ENCODE data around the gene PPP2R1A. TPM values are rescaled to one million over a fixed set of nuclear protein-coding genes. Genes with fewer than 3 reads are reported as not detected.

Gene PPP2R1A
- total and polyA plus RNA-seq, 8 donors = 73.3 to 272 (median 132) TPM

- Histone ChIP-seq H3K27ac (no peak overlapping the region), H3K9me3 (peaks cover 0 to 65% (median 23%) of the 10 kb centered on the region in 4 donors), H3K36me3 (peaks cover under 1 to 65% (median 44%) of the 10 kb centered on the region in 4 donors), H3K4me3 (no peak overlapping the region), H3K4me1 (peaks cover under 1 to 12% (median 4%) of the 10 kb centered on the region in 4 donors), H3K27me3 (no peaks in the 10 kb centered on the region)
- TF ChIP-seq EP300 (IDR thresholded peaks at IDR 0.05) (no peak), POLR2A (IDR thresholded peaks at IDR 0.05) (no peak), POLR2AphosphoS5 (IDR thresholded peaks at IDR 0.05) (no peak), CTCF (IDR thresholded peaks at IDR 0.05) (no peak)
- DNase-seq = no peak
- 85 to 94% (median 91%) methylated on average over 6 of the region's 6 CpGs for WGBS, 5 donors
- intact Hi-C loops (cut with DNase I; ENCODE audit: low total_unique reads) = no loop called here
Measured at GRCh38 chr19:52277471-52277870, 87.6 kb downstream of the PPP2R1A start.

Small RNAs within 50 kb of the gene (small RNA-seq; reads per million reads assigned to genes)
- gene MIR6801 (0 reads per million in 4 donors), gene RF00019 (0 reads per million in 4 donors), gene RPL37P23 (0 reads per million in 4 donors)

Other genes with a start within 250 kb of the PPP2R1A start
- 100 to 1,000 TPM in 1 of 5 donors, 10 to 100 TPM in 2, 1 to 10 TPM in 1, under 1 TPM in 1; 0.58 to 149 (median 24.2) TPM for gene ZNF350, start 203.2 kb upstream of the PPP2R1A start, total RNA-seq
- 10 to 100 TPM in 1 of 3 donors, 1 to 10 TPM in 2; 4.1 to 10.2 (median 6.1) TPM for gene ZNF350, start 203.2 kb upstream of the PPP2R1A start, polyA plus RNA-seq
- gene ZNF615, start 181.8 kb upstream of the PPP2R1A start, total RNA-seq = 10 to 100 TPM in 2 of 5 donors, 1 to 10 TPM in 3; 2.9 to 25.7 (median 9.7) TPM
- 1 to 10 TPM; 2.6 to 5.3 (median 3.4) TPM for gene ZNF615, start 181.8 kb upstream of the PPP2R1A start, polyA plus RNA-seq
- gene ZNF614, start 161.7 kb upstream of the PPP2R1A start, total RNA-seq = 10 to 100 TPM in 2 of 5 donors, 1 to 10 TPM in 2, not detected in 1; 3.8 to 15.2 (median 8.7) TPM
- gene ZNF614, start 161.7 kb upstream of the PPP2R1A start, polyA plus RNA-seq = 1 to 10 TPM; 1.9 to 2.9 (median 2.0) TPM
- gene ZNF432, start 141.2 kb upstream of the PPP2R1A start, total RNA-seq = 10 to 100 TPM in 3 of 5 donors, 1 to 10 TPM in 2; 5.2 to 41.3 (median 17.0) TPM
- 1 to 10 TPM; 2.6 to 9.2 (median 9.0) TPM for gene ZNF432, start 141.2 kb upstream of the PPP2R1A start, polyA plus RNA-seq
- 10 to 100 TPM in 4 of 5 donors, 1 to 10 TPM in 1; 4.3 to 47.4 (median 20.7) TPM for gene ZNF841, start 94.3 kb upstream of the PPP2R1A start, total RNA-seq
- 1 to 10 TPM; 5.2 to 6.3 (median 6.2) TPM for gene ZNF841, start 94.3 kb upstream of the PPP2R1A start, polyA plus RNA-seq
- gene ZNF616, start 50.1 kb upstream of the PPP2R1A start, total RNA-seq = 10 to 100 TPM in 1 of 5 donors, 1 to 10 TPM in 3, under 1 TPM in 1; 0.29 to 23.3 (median 7.2) TPM
- gene ZNF616, start 50.1 kb upstream of the PPP2R1A start, polyA plus RNA-seq = 1 to 10 TPM; 1.7 to 2.0 (median 1.7) TPM
- 10 to 100 TPM in 2 of 5 donors, 1 to 10 TPM in 3; 1.3 to 17.7 (median 4.1) TPM for gene ZNF836, start 18.4 kb upstream of the PPP2R1A start, total RNA-seq
- 1 to 10 TPM; 3.2 to 4.5 (median 3.4) TPM for gene ZNF836, start 18.4 kb upstream of the PPP2R1A start, polyA plus RNA-seq
- gene ZNF766, start 79.5 kb downstream of the PPP2R1A start, total RNA-seq = 10 to 100 TPM in 3 of 5 donors, 1 to 10 TPM in 2; 1.3 to 19.6 (median 14.2) TPM
- 1 to 10 TPM; 2.6 to 4.0 (median 3.3) TPM for gene ZNF766, start 79.5 kb downstream of the PPP2R1A start, polyA plus RNA-seq
- gene ZNF480, start 107.1 kb downstream of the PPP2R1A start, total RNA-seq = 10 to 100 TPM in 1 of 5 donors, 1 to 10 TPM in 4; 2.2 to 11.0 (median 8.1) TPM
- 1 to 10 TPM; 4.0 to 5.2 (median 4.8) TPM for gene ZNF480, start 107.1 kb downstream of the PPP2R1A start, polyA plus RNA-seq
- 1 to 10 TPM in 1 of 5 donors, under 1 TPM in 1, not detected in 3; 0.45 to 2.2 TPM for gene ZNF610, start 146.2 kb downstream of the PPP2R1A start, total RNA-seq
- gene ZNF610, start 146.2 kb downstream of the PPP2R1A start, polyA plus RNA-seq = 1 to 10 TPM in 2 of 3 donors, under 1 TPM in 1; 0.93 to 2.6 (median 1.4) TPM
- gene ZNF880, start 179.9 kb downstream of the PPP2R1A start, total RNA-seq = 10 to 100 TPM in 3 of 5 donors, 1 to 10 TPM in 2; 4.1 to 44.2 (median 11.6) TPM
- 10 to 100 TPM in 2 of 3 donors, 1 to 10 TPM in 1; 8.4 to 10.4 (median 10.2) TPM for gene ZNF880, start 179.9 kb downstream of the PPP2R1A start, polyA plus RNA-seq
- gene ZNF528, start 207.8 kb downstream of the PPP2R1A start, total RNA-seq = 10 to 100 TPM; 11.7 to 40.8 (median 16.2) TPM
- gene ZNF528, start 207.8 kb downstream of the PPP2R1A start, polyA plus RNA-seq = 1 to 10 TPM; 3.7 to 9.0 (median 5.7) TPM
- gene ZNF534, start 239.1 kb downstream of the PPP2R1A start, total RNA-seq = under 1 TPM in 1 of 5 donors, not detected in 4; 0.37 TPM
- gene ZNF534, start 239.1 kb downstream of the PPP2R1A start, polyA plus RNA-seq = under 1 TPM in 1 of 3 donors, not detected in 2; 0.08 TPM

Measured in stomach (tissue), 9 donors.